Activated CD8-positive, alpha-beta T cell treated with anti-CD3 and anti-CD28 coated beads for 36 hours (primary cell): ENCODE data around the gene BTN3A1. TPM values are rescaled to one million over a fixed set of nuclear protein-coding genes. Genes with fewer than 3 reads are reported as not detected.

ENCODE experiments used
- ATAC-seq: fragments of 200-7000 bp; cut with Tn5 transposase; one replicate; pipeline ENCODE4 v1.10.0; 2021; ENCODE audit warnings: mild to moderate bottlenecking, moderate library complexity
- CTCF ChIA-PET: fragments of 350-600 bp; sonication (Branson Sonifier 250); formaldehyde crosslinking; loops from one replicate; lab custom pipeline; 2021; ENCODE audit warnings: antibody characterized with exemption; lab: Charles Lee
- POLR2A ChIA-PET: fragments of 350-600 bp; sonication (Branson Sonifier 250); formaldehyde crosslinking; loops from one replicate; lab custom pipeline; 2021; ENCODE audit warnings: antibody characterized with exemption; lab: Charles Lee
- DNase-seq: peaks from one replicate; pipeline ENCODE4 v3.0.0-alpha.2; 2020
- H3K27ac Mint-ChIP-seq: one replicate; pipeline ENCODE4 v1.8.0; 2021; ENCODE audit warnings: mild to moderate bottlenecking, mixed read lengths
- H3K27me3 Mint-ChIP-seq: one replicate; pipeline ENCODE4 v1.8.0; 2021; ENCODE audit warnings: mixed read lengths
- H3K36me3 Mint-ChIP-seq: one replicate; pipeline ENCODE4 v1.8.0; 2021; ENCODE audit warnings: low read depth, mixed read lengths
- H3K4me1 Mint-ChIP-seq: one replicate; pipeline ENCODE4 v1.8.0; 2021; ENCODE audit warnings: low read depth, mixed read lengths
- H3K4me3 Mint-ChIP-seq: one replicate; pipeline ENCODE4 v1.8.0; 2021; ENCODE audit warnings: mild to moderate bottlenecking, moderate library complexity, mixed read lengths
- H3K9me3 Mint-ChIP-seq: one replicate; pipeline ENCODE4 v1.8.0; 2021; ENCODE audit warnings: mixed read lengths
- CTCF ChIP-seq: fragments of 200-600 bp; IDR thresholded peaks from one replicate; pipeline ENCODE4 v1.8.0; 2022; ENCODE audit warnings: antibody characterized with exemption, mild to moderate bottlenecking
- intact Hi-C: fragments of 100-400 bp; cut with micrococcal nuclease; formaldehyde crosslinking; loops from one replicate; pipeline ENCODE4 v1.10.0; 2022
- total RNA-seq, 2 experiments: library from RNA; stranded (reverse); gene quantifications; one replicate each; pipeline ENCODE4 v1.2.3, GENCODE V29; 2021

BTN3A1 gene
- total RNA-seq, 2 experiments from 2014 or later, result 32.7 to 34.0 TPM

GRCh38 chr6:26452631-26453235, 50.7 kb downstream of the BTN3A1 start:
- ATAC-seq, result no peak
- H3K27ac Mint-ChIP-seq, result peak overlapping the region; percentile 11
- H3K4me3 Mint-ChIP-seq, result no peak overlapping the region
- POLR2A ChIA-PET, result interaction anchor here (0.6 to 1.2 kb wide), 3 partner anchors 12 to 220 kb away, joined by 3 read pairs; partner anchors contain the start of gene BTN3A3
- no peaks in the 10 kb centered on the region for H3K27me3 Mint-ChIP-seq
- DNase-seq, result no peak
- TF ChIP-seq CTCF, result no peak
- no peaks in the 10 kb centered on the region for H3K9me3 Mint-ChIP-seq
- peaks cover 30% of the 10 kb centered on the region for H3K36me3 Mint-ChIP-seq
- peaks cover 26% of the 10 kb centered on the region for H3K4me1 Mint-ChIP-seq
- CTCF ChIA-PET, result no interaction called here
- intact Hi-C loops, result no loop called here

- ATAC-seq (no peak), DNase-seq (no peak)
- CTCF ChIA-PET, result interaction anchor here (1.1 kb wide), 1 partner anchor 113 kb away, joined by 4 read pairs; no protein-coding TSS in a partner anchor
- Mint-ChIP-seq H3K9me3 (no peaks in the 10 kb centered on the region), H3K4me3 (no peak overlapping the region), H3K27me3 (no peaks in the 10 kb centered on the region), H3K27ac (no peak overlapping the region), H3K4me1 (peaks cover 24% of the 10 kb centered on the region), H3K36me3 (peaks cover 25% of the 10 kb centered on the region)
- POLR2A ChIA-PET, result no interaction called here
- intact Hi-C loops, result no loop called here
- TF ChIP-seq CTCF, result no peak
Observed at GRCh38 chr6:26454631-26455030, 52.6 kb downstream of the BTN3A1 start.

- Mint-ChIP-seq H3K27ac (peak overlapping the region; percentile 16), H3K9me3 (no peaks in the 10 kb centered on the region), H3K4me3 (no peak overlapping the region), H3K27me3 (no peaks in the 10 kb centered on the region), H3K4me1 (peaks cover 31% of the 10 kb centered on the region), H3K36me3 (peaks cover 26% of the 10 kb centered on the region)
- DNase-seq (no peak), ATAC-seq (no peak)
- ChIA-PET POLR2A (interaction anchor here (1.2 kb wide), 1 partner anchor 205 kb away, joined by 4 read pairs; a partner anchor contains a TSS), CTCF (interaction anchor here (1.1 kb wide), 1 partner anchor 114 kb away, joined by 4 read pairs; no protein-coding TSS in a partner anchor)
- no peak for TF ChIP-seq CTCF
- intact Hi-C loops, result no loop called here
Observed at GRCh38 chr6:26455357-26455970, 53.4 kb downstream of the BTN3A1 start.

- TF ChIP-seq CTCF, result no peak
- ChIA-PET CTCF (no interaction called here), POLR2A (no interaction called here)
- Mint-ChIP-seq H3K4me1 (peaks cover 44% of the 10 kb centered on the region), H3K36me3 (peaks cover 35% of the 10 kb centered on the region), H3K9me3 (no peaks in the 10 kb centered on the region), H3K4me3 (peak overlapping the region; percentile 92), H3K27me3 (no peaks in the 10 kb centered on the region), H3K27ac (peak overlapping the region; percentile 95)
- ATAC-seq (peak; percentile 21), DNase-seq (no peak)
- intact Hi-C loops, result no loop called here
Observed at GRCh38 chr6:26457264-26457805, 55.3 kb downstream of the BTN3A1 start.
